GM19193 (cell line): ENCODE results near the gene ALDH1L1.

Experiments
- POLR2A ChIP-seq: IDR thresholded peaks from 4 replicates; pipeline ENCODE4 v1.6.1; 2011; ENCODE audit not compliant: insufficient read depth, insufficient read length; ENCODE audit errors: extremely low read depth

The ALDH1L1 gene

GRCh38 chr3:126149960-126150515 lies 30.3 kb downstream of the ALDH1L1 start:
- no peak for TF ChIP-seq POLR2A

DNA sequence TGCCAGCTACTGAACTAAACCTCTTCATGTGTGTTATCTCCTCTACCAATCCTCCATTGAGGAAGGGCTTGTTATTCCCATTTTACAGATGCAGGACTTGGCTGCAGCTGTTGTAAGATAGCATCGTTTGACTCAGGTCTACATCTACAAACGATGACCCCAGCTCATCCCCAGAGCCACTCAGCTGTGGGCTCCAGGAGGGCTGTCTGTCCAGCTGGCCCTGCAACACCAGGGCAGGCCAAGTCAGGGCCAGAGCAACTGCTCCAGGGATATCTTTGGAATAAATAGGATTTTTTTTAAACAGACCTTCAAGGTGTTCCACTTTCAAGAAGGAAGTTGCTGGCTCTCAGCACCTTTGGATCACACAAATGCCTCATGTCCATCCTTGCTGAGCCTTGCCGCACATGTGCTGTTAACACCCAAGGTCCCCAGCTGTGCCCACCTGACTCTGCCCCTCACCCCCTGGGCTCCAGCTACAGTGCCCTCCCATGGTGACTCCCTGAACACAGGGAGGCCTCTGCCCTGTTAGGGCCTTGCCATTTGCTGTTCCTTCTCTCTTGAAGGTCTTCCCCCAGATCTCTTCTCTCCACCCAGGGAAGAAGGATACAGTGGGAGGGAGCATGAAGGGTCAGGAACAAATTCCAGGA lies 31.0 kb downstream of the ALDH1L1 start:
- no peak for TF ChIP-seq POLR2A

DNA sequence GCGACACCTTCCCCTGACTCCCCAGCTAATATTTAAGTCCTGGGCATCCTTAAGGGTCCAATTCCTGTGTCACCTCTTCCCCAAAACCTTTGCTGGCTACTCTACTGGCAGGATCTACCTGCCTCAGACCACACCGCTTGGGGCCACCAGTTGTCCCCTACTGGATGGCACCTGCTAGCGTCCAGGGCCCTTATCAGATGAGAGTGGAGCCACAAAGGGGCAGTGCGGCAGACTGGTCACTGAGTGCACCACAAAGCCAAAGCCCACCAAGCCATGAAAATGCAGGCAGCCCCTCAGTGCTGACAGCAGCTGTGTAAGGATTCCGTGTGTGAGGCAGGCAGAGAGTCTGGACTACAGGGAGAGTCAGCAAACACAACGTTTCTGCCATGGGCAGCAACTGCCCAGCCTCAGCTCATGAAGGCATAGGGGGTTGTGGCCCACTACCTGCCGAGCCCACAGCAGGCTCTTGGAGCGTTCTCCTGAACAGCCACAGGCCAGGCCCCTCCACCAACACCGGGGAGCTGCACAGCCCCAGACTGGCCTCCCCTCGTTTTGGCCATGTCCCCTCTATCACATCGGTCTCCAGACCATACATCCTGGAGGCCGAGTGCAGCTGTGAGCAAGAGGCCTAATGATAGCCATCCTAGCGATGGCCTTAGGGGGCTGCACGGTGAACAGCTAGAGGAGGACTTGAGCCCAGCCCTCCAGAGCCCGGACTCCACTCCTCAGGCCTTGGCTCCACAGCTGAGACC lies 32.3 kb downstream of the ALDH1L1 start:
- no peak for TF ChIP-seq POLR2A

- TF ChIP-seq POLR2A = no peak
Measured at GRCh38 chr3:126147147-126147931, 33.0 kb downstream of the ALDH1L1 start.

DNA sequence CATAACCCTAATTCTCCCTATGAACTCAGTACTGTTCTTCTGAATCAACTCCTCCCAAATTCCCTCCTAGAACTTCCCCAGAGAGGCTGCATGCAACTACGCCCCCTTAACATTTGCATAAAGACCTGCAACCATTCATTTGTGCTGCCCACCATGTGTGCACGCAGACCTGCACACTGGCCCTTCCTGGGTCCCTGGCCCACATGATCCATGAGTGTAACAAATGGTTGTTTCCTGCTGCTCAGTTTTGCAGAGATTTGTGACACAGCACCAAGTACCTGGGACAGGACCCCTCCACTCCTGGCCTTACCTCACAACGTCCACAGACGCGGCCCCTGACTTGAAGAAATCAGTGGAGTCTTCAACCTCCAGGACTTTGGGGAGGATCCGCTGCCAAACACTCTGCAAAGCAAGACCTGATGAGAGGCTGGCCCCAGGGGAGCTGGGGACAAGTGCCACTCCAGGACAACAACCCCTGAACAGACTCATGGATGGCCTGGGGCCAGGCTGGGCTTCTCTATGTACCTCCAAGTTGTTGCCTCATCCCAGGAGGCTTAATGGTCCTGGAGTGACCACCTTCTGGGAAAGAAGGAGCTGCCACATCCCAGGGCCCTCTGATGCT lies 33.8 kb downstream of the ALDH1L1 start:
- no peak for TF ChIP-seq POLR2A

GRCh38 chr3:126146034-126146433 lies 34.4 kb downstream of the ALDH1L1 start:
- no peak for TF ChIP-seq POLR2A

DNA sequence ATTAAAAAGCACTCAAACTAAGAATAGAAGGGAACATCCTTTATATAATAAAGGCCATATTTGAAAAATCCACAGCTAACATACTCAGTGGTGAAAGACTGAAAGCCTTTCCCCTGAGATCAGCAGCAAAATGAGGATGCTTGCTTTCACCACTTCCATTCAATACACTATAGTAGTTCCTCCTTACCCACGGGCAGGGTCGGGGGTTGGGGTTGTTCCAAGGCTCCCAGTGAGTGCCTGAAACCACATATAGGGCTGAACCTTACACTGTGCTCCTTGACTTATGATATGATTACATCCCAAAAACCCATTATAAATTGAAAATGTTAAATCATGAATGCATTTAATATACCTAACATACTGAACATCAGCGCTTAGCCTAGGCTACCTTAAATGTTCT lies 37.7 kb downstream of the ALDH1L1 start:
- no peak for TF ChIP-seq POLR2A

DNA sequence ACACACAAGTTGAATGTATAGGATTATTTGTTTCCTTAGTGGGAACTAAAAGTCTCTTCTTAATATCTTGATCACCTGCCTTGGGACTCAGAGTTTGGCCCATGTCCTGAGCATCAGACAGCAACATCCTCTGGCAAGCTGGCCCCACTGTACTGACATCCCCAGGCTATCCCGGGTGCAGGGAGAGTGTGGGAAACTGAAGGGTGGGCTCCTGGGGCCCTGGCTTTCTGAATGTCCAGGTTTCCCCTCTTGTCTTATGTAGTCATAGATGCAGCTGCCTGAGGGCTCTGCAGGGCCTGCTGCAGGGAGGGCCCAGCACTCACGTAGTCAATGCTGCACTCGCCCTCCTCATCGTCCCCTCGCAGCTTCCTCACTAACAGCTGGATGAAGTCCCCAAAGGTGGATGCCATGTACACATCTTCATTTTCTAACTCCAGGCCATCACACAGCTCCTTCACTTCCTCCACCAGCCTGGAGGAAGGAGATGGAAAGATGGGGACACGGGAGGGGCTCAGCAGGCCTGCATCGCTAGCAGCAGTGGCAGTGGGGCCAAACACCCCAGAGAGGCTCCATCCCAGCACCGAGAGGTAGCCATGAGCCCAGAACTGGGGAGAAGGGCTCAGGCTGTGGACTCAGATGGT lies 42.8 kb downstream of the ALDH1L1 start:
- TF ChIP-seq POLR2A = no peak

DNA sequence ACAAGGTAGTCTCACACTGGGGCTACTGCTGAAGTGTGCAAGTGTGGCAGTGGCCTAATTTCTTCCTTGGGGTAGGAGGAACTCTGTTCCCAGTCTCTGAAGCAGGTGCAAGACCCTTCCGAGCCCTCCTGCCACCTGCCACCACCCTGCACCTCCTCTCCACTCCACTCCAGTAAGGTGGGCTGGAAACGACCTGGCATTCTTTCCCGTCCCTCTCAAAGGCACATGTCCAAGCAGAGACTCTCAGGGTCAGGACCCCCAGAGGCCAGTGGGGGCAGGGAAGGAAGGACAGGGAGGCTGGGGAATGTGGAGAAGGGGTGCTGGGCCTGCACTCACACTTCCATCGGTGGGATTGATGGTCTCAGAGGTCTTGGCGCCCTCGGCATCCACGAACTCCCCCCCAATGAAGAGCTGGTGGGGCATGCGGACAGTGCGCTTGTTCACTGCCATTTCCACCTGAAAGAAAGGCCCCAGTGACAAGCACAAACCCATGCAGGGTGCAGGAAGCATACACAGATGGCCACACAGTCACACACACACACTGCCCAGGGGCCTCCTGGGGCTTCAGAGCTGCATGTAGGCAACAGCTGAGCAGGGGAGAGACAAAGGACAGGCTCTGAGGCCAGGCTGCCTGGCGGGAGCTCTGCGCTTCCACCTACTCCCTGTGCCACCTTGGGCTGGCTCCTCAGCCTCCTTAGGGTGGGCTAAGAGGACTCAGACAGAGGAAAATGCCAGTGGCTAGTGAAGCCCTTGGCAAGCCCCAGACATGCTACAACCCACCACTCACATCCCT lies 43.8 kb downstream of the ALDH1L1 start:
- no peak for TF ChIP-seq POLR2A

- TF ChIP-seq POLR2A = no peak
Measured at GRCh38 chr3:126135406-126136076, 44.8 kb downstream of the ALDH1L1 start.

DNA sequence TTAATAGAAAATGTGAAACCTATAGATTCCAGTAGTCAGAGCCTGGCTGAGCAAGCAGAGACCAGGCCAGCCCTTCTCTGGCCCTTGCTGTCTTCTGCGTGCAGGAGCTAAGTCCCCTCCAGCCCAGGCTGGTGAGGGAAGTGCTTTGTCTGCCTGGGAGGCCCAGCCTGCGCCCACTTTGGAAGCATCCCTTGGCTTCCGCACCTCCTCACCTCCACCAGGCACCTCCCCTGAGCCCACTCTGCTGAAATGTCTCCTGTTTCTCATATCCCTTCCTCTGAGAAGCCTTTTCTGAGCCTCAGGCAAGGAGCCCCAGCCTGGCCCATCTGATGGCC lies 45.3 kb downstream of the ALDH1L1 start:
- TF ChIP-seq POLR2A = no peak

DNA sequence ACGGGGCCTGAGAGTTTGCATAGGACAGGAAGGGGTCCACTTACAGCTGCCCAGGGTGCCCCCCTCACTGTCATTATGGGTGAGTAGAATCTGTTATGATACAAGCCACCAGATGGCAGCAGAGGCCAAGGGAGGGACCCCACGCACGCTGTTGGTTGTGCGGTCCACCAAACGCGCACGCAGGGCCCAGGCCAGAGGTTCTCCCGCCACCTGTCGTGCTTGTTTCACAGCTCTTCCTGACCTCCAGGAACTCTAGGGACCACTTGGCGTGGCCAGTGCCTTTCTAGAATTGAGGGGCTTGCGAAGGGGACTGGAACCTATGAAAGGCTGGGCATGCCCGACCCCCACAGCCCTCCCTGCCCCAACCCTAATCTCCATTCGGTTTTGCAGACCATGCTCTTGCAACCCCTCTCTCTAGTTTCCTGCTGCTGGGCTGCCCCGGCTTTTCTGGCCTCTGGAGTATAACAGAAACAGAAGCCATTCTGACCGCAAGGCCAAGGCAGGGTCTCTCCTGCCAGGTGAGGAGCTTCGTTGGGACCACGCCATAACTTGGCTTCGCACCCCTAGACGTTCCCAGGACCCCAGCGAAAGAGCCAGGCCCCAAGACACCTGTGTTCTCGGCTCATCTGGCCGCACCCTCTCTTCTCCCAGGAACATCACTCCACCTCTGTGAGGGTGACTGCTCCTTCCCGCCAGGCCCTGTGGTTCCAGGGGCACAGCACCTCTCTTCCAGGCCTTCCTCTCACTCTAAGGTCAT lies 46.0 kb downstream of the ALDH1L1 start:
- TF ChIP-seq POLR2A = no peak

DNA sequence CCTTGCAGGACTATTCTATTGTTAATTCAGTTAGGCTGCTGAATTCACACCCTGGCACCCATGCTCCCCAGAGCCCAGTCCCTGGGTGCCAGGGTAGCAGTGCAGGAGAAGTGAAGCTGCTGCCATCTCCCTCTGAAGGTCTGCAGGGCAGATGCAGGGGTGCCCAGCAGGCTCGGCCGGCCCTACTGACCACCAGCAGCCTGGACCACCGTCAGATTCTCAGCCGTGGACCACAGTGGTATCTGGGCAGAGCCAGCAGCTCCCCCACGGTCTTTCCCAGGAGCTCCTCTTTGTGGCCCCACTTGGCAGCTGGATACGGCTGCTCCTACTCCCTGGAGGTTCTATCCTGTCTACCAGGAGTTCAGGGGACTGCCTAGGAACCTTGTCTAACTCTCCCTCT lies 46.8 kb downstream of the ALDH1L1 start:
- no peak for TF ChIP-seq POLR2A
